ENCODE data around the gene SAPCD2.

The SAPCD2 gene

DNA sequence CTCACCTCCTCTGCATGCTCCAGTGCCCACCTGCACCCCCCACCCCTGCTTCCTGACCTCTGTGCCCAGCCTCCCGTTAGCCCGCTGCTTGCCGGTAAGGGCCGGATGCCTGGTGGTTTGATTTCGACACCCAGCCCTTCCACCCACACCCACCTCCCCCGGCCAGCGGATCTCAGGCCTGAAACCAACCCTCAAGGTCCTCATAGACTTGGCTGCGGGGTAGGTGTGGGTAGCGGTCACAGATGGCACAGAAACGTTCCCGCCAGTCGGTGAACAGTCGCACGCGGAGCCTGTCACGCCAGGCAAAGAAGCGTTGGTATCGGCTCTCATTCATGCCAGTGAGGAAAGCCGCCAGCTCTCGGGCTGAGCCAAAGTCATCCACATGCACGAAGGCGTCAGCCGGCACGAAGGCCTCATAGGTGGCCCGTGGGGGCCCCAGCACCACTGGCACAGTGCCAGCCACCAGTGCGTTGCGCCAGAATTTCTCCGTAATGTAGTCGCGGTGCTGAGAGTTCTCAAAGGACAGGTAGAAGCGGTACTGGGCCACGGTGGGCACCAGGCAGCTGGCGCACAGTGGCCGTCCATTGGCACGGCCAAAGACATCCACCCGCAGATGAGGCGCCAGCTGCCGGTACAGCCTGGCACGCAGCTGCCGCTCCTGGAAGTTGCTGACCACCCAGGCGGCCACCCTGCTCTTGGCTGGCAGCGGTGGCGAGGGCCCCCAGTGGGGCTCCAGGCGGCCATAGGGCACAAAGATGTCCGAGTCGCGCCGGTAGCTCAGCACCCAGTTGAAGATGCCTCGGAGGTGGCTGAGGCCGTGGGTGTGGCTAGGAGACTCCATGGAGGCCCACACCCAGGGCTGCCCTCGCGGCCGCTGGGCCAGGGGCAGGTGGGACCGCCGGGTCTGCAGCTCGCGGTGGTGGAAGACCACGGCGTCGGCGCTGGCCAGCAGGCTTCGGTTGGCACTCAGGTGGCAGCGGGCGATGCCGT, 39.5 kb downstream of the SAPCD2 start:
- DNase-seq (ENCODE audit: low spot score) = no peak

DNA sequence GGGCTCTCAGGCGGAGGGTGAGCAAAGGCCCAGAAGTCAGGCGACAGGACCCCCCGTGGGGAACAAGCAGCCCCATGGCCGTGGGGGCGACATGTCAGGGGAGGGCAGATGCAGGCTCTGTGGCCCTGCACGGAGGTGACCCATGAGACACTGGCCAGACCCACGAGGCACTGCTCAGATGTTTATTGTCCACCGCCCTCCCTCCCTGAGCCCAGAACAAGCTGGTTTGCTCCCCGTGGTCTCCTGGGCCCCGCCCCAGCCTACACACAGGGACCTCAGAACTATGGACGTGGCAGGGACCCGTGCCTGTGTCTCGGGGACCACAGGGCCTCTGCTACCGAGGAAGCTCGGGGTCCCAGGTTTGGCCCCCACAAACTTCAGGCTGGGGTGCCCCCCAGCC, 40.4 kb downstream of the SAPCD2 start:
- DNase-seq (ENCODE audit: low spot score) = no peak

DNA sequence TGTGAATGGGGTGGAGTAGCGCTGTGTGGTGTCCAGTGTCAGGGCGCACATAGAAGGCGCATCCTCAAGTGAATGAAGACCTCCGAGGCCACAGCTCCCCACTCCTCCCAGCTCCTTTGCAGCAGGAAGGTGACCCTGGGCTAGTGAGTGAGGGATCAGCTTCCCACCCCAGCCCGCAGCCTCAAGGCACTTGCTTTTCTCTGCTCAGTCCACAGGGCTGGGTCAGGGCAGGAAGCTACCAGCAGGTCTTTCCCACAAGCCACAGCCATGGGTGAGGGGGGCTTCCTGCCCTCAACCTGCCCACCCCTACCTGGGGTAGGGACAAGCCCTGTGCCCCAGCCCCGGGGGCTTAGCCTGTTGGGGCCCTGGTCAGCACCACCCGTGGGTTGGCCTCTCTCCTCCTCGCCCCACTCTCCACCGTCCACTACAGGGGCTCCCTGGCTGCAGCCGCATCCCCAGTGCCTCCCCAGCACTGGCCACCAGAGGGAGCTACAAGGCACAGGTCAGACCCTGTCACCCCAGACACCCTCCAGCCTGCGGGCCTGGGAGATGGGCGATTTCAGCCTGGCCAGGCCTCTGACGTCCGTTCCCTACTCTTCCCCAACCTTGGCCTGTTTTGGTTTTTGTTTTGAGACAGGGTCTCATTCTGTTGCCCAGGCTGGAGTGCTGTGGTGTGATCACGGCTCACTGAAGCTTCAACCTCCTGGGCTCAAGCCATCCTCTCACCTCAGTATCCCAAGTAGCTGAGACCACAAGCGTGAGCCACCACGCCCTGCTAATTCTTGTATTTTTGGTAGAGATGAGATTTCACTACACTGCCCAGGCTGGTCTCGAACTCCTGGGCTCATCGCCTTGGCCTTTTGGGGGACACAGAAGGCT, 41.1 kb downstream of the SAPCD2 start:
- no peak for DNase-seq (ENCODE audit: low spot score)

DNA sequence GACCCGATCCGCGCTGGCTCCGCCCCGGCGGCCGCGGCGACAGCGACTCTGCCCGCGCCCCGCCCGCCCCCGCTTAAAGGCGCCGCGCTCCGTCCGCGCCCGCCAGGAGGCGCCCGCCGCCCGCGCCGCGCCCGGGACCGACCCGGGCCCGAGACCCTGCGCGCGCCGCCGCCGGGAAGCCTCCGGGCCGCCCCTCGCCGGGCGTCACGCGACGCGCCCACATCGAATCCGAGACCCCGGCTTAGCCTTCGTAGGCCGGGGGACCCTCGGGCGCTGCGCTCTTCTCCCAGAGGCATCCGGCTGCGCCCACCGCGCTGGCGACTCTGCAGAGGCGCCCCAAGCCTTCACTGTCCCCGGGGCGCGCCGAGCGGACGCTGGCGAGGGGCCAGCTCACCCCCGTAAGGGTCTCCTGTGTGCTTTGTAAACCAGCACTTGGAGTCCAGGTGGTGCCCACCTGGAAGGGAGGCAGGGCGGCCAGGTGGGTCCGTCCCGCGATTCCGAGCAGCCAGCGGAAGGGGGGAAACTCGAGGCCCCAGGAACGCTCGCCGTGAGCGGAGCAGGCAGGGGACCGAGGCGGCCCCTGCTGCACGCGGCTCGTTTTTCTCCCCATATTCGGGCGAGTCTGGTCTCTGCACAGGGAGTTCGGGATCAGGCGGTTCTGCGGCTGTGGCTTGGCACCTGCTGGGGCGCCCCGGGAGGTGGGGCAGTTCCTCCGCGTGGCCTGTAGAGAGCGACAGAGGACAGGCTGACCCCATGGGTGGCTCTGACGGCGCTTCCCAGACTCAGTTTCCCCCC, 41.9 kb downstream of the SAPCD2 start:
- DNase-seq (ENCODE audit: low spot score) = no peak

DNA sequence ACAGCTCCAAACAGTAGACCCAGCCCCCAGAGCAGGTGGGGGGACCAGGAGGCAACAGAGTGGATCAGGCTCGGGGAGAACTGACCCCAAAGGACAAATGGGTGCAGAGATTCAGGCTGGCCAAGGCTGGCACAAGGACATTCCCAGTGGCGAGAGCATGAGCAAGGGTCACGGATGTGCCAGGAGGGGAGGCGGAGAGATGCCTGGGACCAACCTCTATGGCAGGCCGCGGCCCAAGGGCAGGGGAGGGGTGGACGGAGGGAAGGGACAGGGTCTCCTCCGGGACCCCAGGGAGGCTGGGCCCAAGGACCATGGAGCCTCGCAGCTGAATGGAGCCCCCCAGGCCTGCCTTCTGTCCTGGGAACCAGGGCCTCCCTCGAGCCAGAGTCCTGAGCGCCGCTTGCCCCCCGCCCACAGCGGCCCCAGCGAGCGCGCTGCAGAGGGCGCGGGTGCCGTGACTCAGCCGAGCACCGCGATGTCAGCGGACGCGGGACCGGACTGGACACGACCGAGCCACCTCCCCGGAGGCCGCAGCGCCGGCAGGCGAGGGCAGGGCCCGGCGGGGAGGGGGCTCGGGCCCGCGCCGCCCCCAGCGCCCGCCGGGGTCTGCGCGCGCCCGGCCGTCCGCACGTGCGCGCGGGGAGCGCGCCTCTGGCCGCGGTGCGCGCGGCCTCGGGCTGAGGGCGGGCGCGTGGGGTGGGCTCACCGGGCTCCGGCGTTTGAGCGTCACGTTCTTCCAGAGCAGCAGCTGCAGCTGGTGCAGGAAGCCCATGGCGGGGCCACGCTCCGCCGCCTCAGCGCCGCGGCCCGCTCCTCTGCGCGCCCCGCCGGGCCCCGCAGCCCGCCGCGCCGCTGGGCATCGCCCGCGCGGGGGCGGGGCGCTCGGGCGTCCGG, 42.7 kb downstream of the SAPCD2 start, which contains the start of gene ABCA2:
Gene ABCA2, minus strand, starts transcription at position 869 of the 894 bp plus-strand sequence. Its CDS starts 97 bp downstream, at position 772.
- DNase-seq (ENCODE audit: low spot score) = no peak

DNA sequence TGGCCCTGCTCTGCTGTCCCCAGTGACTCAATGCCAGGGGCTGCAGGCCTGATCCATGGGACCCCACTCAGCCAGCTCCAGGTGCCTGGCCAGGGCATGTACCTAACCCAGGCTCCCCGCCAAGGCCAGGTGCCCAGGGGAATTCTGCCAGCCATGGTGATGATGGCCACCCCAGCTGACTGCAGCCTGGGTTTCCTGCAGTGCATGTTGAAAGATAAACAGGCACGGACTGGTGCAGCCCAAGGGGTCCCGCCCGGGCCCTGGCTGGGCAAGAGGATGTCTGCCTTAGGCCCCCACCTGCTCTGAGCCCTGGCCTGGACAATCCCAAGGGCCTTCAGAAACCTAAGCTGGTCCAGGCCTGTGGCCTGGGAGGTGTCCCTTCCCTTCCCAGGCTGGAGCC, 43.5 kb downstream of the SAPCD2 start:
- DNase-seq (ENCODE audit: low spot score) = no peak

DNA sequence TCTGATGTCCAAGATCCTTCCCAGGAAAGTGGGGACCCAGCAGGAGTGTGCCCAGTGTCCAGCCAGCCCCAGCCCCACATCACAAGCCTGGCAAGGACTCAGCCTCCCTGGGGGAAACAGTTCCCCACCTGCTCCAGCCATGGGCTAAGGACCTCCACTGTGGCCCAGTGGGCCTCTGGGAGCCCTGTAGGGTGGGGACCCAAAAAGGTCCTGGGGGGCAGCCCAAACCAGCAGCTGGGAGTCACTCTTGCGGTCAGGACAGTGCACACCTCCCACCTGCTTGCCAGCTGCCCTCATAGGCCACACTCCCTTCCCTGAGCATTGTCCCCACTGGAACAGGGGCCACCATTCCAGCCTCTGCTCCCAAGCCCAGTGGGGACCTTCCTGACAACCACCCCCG, 44.0 kb downstream of the SAPCD2 start:
- no peak for DNase-seq (ENCODE audit: low spot score)

DNA sequence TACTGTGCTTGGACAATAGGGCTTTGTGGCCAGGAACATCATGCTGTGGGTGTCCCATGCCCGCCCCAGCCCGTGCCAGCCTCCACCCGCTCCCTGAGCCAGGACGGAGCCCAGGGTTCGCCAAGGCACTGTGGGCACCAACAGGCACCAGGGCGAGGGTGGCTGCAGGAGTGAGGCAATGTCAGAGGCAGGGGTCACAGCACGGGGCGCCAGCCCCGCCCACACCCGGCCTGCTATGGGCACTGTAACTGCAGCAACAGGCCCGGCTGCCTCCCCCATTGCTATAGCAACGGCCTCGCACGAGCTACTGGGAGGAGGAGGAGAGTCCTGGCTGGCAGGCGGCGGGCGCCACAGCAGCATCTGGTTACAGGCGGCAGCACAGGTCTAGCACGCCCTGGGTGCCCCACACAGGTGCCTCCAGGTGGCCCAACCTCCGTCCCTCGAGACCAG, 44.8 kb downstream of the SAPCD2 start:
- DNase-seq (ENCODE audit: low spot score) = no peak

DNA sequence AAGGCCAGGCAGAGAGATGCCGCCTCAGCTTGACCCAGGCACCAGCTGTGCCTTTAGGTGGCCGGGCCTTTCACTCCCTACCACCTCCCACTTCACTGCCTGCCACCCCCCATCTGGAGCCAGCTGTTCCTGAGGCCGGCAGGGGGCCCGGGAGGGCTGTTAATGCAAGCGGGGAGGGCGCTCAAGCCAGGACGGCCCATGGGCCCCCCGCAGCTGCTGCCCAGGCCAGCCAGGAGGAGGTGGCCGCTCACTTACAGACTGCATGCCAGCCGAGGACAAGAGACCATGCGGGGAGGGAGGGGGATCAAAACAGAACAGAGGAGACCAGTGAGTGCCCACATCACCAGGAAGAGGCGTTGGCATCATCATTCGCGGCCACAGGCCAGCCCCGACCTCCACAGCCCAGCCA, 46.8 kb downstream of the SAPCD2 start:
- no peak for DNase-seq (ENCODE audit: low spot score)

DNA sequence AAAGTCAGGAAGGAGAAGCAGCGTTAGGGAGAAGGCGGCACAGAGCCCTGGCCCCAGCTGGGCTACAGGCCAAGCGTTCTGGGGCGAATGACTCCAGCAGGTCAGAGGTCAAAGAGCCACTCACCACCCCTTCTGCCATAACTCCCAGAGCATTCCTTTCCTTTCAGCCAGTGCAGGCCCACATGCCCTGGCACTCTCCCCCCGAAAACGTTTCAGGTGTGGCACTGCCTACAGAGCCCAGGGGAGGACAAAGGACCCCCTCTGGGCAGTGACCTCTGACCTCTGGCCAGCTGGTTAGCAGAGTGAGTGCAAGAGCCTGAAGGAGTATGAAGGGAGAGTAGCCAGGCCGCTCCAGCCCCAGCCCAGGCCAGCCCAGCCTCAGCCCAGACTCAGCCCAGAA, 47.2 kb downstream of the SAPCD2 start:
- no peak for DNase-seq (ENCODE audit: low spot score)

DNA sequence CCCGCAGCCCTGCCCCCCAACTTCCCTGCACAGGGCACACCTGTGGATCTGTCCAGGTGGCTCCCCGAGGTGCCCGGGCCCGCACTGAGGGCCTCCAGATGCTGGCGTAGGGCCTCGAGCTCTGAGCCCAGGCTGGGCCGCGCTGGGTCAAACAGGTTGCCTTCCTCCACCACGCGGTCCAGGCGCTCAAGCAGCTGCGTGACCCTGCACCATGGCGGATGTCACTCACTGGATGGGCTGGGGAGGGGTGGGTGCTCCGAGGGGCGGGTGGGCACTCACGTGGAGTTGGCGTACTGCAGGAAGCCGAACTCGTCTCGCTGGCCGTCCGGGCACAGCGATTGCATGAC, 47.7 kb downstream of the SAPCD2 start:
- no peak for DNase-seq (ENCODE audit: low spot score)

DNA sequence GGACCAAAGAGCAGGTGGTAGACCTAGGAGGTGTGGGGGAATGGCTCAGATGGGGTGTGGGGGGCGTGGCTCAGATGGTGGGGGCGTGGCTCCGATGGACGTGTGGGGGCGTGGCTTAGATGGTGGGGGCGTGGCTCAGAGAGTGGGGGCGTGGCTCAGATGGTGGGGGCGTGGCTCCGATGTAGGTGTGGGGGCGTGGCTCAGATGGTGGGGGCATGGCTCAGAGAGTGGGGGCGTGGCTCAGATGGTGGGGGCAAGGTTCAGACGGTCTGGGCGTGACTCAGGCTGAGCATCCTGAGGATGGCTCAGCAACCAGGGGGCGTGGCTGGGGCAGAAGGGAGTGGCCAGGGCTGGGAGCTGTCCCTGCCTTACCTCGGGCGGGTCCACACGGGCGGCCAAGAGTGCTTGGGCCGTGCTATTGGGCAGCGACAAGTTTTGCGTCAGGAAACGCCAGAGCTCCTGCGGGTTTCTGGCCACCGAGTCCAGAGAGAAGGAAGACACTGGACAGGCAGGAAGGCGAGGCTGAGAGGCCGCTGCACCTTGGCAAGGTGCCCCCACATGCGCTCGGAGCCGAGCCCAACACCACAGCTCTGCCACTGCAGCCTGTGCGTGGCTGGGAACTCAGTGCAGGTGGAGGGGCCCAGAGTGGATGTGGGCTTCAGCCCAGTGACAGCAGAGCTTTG, 48.2 kb downstream of the SAPCD2 start:
- DNase-seq (ENCODE audit: low spot score) = no peak

DNA sequence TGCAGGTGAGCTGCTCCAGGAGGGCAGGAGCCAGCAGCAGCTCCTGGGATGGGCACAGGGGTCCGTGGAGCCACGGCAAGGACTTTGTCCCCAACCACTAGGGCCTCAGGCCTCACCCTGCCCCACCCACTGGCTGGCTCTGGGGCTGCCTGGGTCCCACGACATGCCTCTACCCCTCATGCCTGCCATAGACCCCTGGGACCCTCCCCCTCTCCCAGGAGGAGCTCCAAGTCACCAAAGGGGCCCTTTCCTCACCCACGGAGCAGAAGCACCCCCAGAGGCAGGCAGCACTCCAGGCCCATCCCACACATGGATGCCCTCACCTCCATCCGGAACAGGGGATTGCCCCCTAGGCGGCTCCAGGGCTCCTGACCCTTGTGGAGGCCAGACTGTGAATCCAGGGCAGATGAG, 48.8 kb downstream of the SAPCD2 start:
- no peak for DNase-seq (ENCODE audit: low spot score)

DNA sequence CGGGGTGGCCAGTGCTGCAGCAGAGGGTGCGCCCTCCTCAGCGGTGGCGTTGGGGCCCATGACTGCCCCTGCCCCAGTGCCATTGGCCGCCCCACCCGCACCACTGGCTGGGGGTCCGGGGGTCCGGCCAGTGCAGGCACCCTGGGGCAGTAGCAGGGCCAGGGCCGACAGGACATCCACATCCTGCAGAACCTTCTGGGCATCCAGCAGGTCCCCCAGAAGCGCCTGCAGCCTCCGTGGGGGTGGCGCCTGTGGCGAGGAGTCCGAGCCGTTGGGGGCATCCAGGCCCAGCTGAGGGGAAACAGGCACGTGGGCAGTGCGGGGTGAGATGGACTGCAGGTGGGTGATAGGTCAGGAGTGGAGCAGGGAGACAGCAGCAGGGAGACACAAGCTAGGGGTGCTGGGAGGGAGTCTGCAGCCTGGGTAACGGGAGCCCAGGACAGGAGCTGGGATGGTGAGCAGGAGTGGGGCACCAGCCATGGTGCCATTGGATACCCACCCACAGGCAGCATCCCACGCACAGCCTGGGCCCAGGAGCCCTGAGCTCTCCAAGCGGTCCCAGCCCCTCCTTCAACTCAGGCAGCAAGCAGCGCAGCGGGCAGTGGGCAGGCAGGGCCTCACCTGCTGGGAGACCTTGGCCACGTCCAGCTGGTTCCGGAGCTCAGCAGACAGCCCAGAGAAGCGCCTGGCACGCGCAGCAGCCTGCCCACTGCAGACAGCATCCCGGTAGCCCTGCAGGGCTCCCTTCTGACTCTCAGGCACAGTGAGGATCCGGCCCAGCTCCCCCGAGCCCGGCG, 49.4 kb downstream of the SAPCD2 start:
- no peak for DNase-seq (ENCODE audit: low spot score)

DNA sequence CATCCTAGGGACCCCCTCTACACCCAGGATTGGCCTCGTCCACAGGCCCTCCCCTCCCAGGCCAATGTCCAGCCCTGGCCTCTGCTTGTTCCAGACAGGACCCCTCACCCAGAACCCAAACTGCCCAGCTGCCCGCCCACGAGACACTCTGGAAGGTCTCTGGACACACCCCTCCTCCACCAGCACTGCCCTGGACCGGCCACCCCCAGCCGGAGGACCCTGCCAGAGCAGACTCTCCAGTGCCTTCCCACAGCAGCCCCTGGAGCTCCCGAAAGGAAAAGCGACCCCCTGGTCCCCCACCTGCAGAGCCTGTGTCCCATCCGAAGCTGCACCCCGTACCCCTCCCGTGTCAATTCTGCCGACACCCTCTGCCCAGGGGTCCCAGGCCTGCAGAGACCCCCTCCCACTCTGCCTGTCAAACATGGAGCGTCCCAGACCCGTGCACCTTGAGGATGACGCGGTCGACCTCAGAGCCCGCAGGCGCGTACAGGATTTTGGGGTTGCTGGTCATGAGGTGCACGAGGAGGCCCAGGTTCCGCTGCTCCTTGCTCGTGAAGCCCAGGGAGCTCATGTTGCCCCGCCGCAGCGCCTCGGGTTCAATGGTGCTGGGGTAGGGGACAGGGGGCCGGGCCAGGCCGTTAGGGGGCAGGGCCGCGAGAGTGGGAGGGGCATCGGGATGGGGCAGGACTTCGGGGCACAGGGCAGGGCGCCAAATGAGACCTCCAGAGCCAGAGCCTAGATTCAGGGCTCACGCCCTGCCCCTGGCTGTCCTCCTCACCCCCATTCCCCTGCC, 50.3 kb downstream of the SAPCD2 start:
- DNase-seq (ENCODE audit: low spot score) = no peak

DNA sequence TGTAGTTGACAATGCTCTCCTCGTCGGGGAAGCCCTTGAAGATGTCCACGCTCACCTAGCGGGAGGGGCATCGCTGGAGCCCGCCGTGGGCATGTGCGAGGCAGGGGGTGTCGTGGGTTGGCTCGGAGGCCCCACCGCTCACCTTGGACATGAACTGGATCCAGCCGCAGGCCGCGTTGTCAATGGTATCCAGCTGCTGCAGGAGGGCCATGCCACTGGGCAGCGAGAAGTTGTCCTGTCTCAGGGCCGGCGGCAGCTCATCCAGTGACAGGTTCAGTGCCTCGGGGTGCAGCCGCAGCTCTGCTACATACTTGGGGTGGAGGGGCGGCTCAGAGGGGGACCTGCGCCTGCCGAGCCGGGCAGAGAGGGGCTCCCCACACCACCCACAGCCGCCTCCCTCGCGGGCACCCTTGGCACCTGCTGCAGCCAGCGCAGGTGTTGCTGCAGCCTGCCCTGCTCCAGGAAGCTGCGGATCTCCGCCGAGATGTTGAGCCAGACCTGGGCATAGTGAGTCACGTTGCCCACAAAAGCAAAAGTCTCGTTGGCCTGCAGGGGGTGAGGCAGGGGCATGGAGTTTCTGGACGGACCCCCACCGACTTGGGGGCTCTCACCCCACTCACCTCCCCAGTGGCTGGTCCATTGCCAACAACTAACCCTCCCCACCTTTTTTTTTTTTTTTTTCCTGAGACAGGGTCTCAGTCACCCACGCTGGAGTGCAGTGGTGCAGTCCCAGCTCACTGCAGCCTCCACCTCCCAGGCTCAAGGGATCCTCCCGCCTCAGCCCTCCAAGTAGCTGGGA, 51.4 kb downstream of the SAPCD2 start:
- DNase-seq (ENCODE audit: low spot score) = no peak

DNA sequence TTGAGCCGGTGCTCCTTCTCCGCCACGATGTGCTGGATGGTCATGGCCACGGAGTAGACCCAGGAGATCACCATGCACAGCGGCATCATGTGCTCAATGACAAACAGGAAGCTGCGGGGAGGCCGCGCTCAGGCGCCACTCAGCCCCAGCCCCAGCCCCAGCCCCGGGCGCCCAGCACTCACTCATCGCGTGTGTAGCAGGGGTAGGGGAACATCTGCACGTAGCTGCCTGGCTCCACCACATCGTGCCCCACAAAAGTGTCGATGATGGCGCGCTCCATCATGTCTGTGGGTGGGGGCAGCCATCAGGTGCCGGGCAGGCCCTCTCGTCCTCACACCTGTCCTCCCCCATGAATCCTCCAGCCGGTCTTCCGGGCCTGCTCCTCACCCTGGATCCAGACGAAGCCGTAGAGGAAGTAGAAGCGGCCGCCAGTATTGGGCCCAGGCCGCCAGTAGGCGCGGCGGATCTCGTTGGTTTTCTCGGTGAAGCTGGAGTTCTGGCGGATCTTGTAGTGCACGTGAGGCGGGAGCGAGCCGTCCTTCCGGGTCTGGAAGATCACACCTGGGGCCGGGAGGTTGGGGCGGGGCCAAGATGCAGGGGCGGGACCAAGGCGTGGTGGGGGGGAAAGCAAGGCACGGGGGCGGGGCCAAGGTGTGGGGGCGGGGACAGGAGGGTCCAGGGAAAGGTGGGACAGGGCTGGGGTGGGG, 52.4 kb downstream of the SAPCD2 start:
- DNase-seq (ENCODE audit: low spot score) = no peak

Measured in kidney capillary endothelial cell (primary cell).